Hepatocyte (in vitro differentiated cells): ENCODE results near the gene EXOC4. TPM values are rescaled to one million over a fixed set of nuclear protein-coding genes. Genes with fewer than 3 reads are reported as not detected.
A peak's percentile ranks its signal among the peaks of the same experiment; 100 is the strongest.

Source experiments
- DNase-seq: peaks from one replicate; pipeline ENCODE4 v3.0.0-alpha.2; 2016; ENCODE audit warnings: low spot score
- H2AFZ ChIP-seq: fragments of 200-600 bp; sonication (generic); 2 replicates; pipeline ENCODE4 v1.6.0; 2016; ENCODE audit warnings: antibody characterized with exemption, mild to moderate bottlenecking
- H3K27ac ChIP-seq: fragments of 200-600 bp; sonication (generic); 2 replicates; pipeline ENCODE4 v1.5.1; 2016; ENCODE audit warnings: mild to moderate bottlenecking
- H3K27me3 ChIP-seq: fragments of 200-600 bp; sonication (generic); 2 replicates; pipeline ENCODE4 v1.6.1; 2016
- H3K36me3 ChIP-seq: fragments of 200-600 bp; sonication (generic); replicated peaks from 2 replicates; pipeline ENCODE4 v1.5.1; 2016; ENCODE audit warnings: low read depth; ENCODE audit not compliant: insufficient read depth
- H3K4me1 ChIP-seq: fragments of 200-600 bp; sonication (generic); 2 replicates; pipeline ENCODE4 v1.5.1; 2016; ENCODE audit warnings: mild to moderate bottlenecking, moderate library complexity; ENCODE audit not compliant: insufficient read depth
- H3K4me2 ChIP-seq: fragments of 200-600 bp; sonication (generic); 2 replicates; pipeline ENCODE4 v1.6.0; 2016
- H3K4me3 ChIP-seq: fragments of 200-600 bp; sonication (generic); 2 replicates; pipeline ENCODE4 v1.5.1; 2016; ENCODE audit warnings: mild to moderate bottlenecking
- H3K79me2 ChIP-seq: fragments of 200-600 bp; sonication (generic); 2 replicates; pipeline ENCODE4 v1.6.0; 2017; ENCODE audit warnings: mild to moderate bottlenecking
- H3K9me2 ChIP-seq: fragments of 200-600 bp; sonication (generic); replicated peaks from 2 replicates; pipeline ENCODE4 v1.6.0; 2017; ENCODE audit warnings: mild to moderate bottlenecking; ENCODE audit not compliant: insufficient read depth
- H3K9me3 ChIP-seq: fragments of 200-600 bp; sonication (generic); 2 replicates; pipeline ENCODE4 v1.5.1; 2016; ENCODE audit warnings: low read depth, mild to moderate bottlenecking
- H4K20me1 ChIP-seq: fragments of 200-600 bp; sonication (generic); 2 replicates; pipeline ENCODE4 v1.6.0; 2016; ENCODE audit warnings: mild to moderate bottlenecking; ENCODE audit not compliant: insufficient read depth, poor library complexity, severe bottlenecking
- CTCF ChIP-seq: fragments of 200-600 bp; sonication (generic); IDR thresholded peaks from 2 replicates; pipeline ENCODE4 v1.5.1; 2016; ENCODE audit warnings: antibody characterized with exemption, mild to moderate bottlenecking; ENCODE audit not compliant: poor library complexity
- EZH2 ChIP-seq: fragments of 200-600 bp; sonication (generic); IDR thresholded peaks from 2 replicates; pipeline ENCODE4 v1.6.1; 2016; ENCODE audit warnings: antibody characterized with exemption, mild to moderate bottlenecking, borderline replicate concordance
- EZH2phosphoT487 ChIP-seq: fragments of 200-600 bp; sonication (generic); IDR thresholded peaks from one replicate; pipeline ENCODE4 v1.6.1; 2018; ENCODE audit warnings: antibody characterized with exemption, mild to moderate bottlenecking, low read depth, moderate library complexity; ENCODE audit not compliant: unreplicated experiment, severe bottlenecking
- WGBS: methylation state at CpG from one replicate; pipeline ENCODE4 v1.1.6; 2016; ENCODE audit warnings: low lambda C conversion rate; ENCODE audit errors: missing lambda C conversion rate; 5-methylcytosine and 5-hydroxymethylcytosine counted together
- polyA plus RNA-seq: library from polyadenylated mRNA; unstranded; fragments of >200 nt; fragmentation: Nextera tagmentation; extraction: Ambion mirVana; gene quantifications from 2 replicates; pipeline ENCODE4 v1.2.1, GENCODE V29; 2016
- total RNA-seq: library from RNA; depleted of rRNA; stranded (reverse); fragments of >200 nt; gene quantifications from 2 replicates; pipeline ENCODE4 v1.2.3, GENCODE V29; 2014

Gene EXOC4
- total and polyA plus RNA-seq, 2 experiments from 2014 or later = 34.8 to 56.1 TPM

GRCh38 chr7:133412942-133413341, 160.1 kb downstream of the EXOC4 start:
- DNase-seq = no peak
- Histone ChIP-seq H3K9me2 (no peaks in the 10 kb centered on the region), H3K36me3 (no peaks in the 10 kb centered on the region), H2AFZ (no peak overlapping the region), H3K4me1 (no peaks in the 10 kb centered on the region), H3K79me2 (peaks cover 9% of the 10 kb centered on the region), H4K20me1 (peaks cover 12% of the 10 kb centered on the region), H3K27ac (no peak overlapping the region), H3K9me3 (no peaks in the 10 kb centered on the region), H3K4me2 (no peak overlapping the region), H3K4me3 (no peak overlapping the region), H3K27me3 (no peaks in the 10 kb centered on the region)
- TF ChIP-seq EZH2phosphoT487 (no peak), EZH2 (no peak), CTCF (peak; percentile 4)
- WGBS = 81% methylated on average over 3 of the region's 3 CpGs

- DNase-seq = no peak
- Histone ChIP-seq H3K79me2 (peaks cover 14% of the 10 kb centered on the region), H3K27ac (no peak overlapping the region), H3K9me3 (no peaks in the 10 kb centered on the region), H4K20me1 (no peaks in the 10 kb centered on the region), H2AFZ (no peak overlapping the region), H3K27me3 (no peaks in the 10 kb centered on the region), H3K36me3 (no peaks in the 10 kb centered on the region), H3K4me2 (no peak overlapping the region), H3K4me1 (no peaks in the 10 kb centered on the region), H3K4me3 (no peak overlapping the region), H3K9me2 (no peaks in the 10 kb centered on the region)
- 58% methylated on average over 1 of the region's 1 CpG for whole genome bisulfite sequencing
- TF ChIP-seq CTCF (no peak), EZH2 (no peak), EZH2phosphoT487 (no peak)
These were observed 166.2 kb downstream of the EXOC4 start for GRCh38 chr7:133419041-133419440.

- no peak for DNase-seq
- H3K27ac ChIP-seq = no peak overlapping the region
- no peaks in the 10 kb centered on the region for H3K36me3 ChIP-seq
- no peak for TF ChIP-seq EZH2
- no peak for TF ChIP-seq CTCF
- no peak for TF ChIP-seq EZH2phosphoT487
- H3K27me3 ChIP-seq = no peaks in the 10 kb centered on the region
- no peaks in the 10 kb centered on the region for H3K4me1 ChIP-seq
- no peaks in the 10 kb centered on the region for H4K20me1 ChIP-seq
- no peaks in the 10 kb centered on the region for H3K9me2 ChIP-seq
- WGBS = 97% methylated on average over 23 of the region's 23 CpGs
- no peak overlapping the region for H2AFZ ChIP-seq
- no peaks in the 10 kb centered on the region for H3K9me3 ChIP-seq
- H3K4me2 ChIP-seq = no peak overlapping the region
- no peak overlapping the region for H3K4me3 ChIP-seq
- peaks cover 5% of the 10 kb centered on the region for H3K79me2 ChIP-seq
These were observed 170.7 kb downstream of the EXOC4 start for GRCh38 chr7:133423618-133424017.

- H3K9me3 ChIP-seq = no peaks in the 10 kb centered on the region
- no peaks in the 10 kb centered on the region for H3K9me2 ChIP-seq
- no peaks in the 10 kb centered on the region for H3K36me3 ChIP-seq
- 96% methylated on average over 2 of the region's 2 CpGs for WGBS
- H3K4me1 ChIP-seq = no peaks in the 10 kb centered on the region
- H3K4me3 ChIP-seq = no peak overlapping the region
- no peaks in the 10 kb centered on the region for H4K20me1 ChIP-seq
- no peak overlapping the region for H3K27ac ChIP-seq
- no peaks in the 10 kb centered on the region for H3K27me3 ChIP-seq
- no peaks in the 10 kb centered on the region for H3K79me2 ChIP-seq
- H2AFZ ChIP-seq = no peak overlapping the region
- TF ChIP-seq CTCF (no peak), EZH2phosphoT487 (no peak), EZH2 (no peak)
- H3K4me2 ChIP-seq = no peak overlapping the region
- no peak for DNase-seq
These were observed 175.4 kb downstream of the EXOC4 start for GRCh38 chr7:133428326-133428725.
